Esophagus squamous epithelium (tissue), 4 donors: ENCODE results near the gene CNOT9.

Source experiments
- POLR2A ChIP-seq, 4 donors: fragments of 450-650 bp; IDR thresholded peaks; one replicate each; pipeline ENCODE4 v1.6.1; 2017; ENCODE audit warnings: antibody characterized with exemption in 4 of 4, mild to moderate bottlenecking in 4 of 4, moderate library complexity in 3 of 4
- TF ChIP-seq, protein P1 (sequence below), 6 experiments: fragments of 450-650 bp in 4 of 6; fragments of 200-600 bp in 2 of 6; sonication (generic) in 2 of 6; IDR thresholded peaks; one replicate each; pipeline ENCODE4 v1.5.1; 2016 to 2019; ENCODE audit warnings: antibody characterized with exemption in 6 of 6, mild to moderate bottlenecking in 4 of 6, moderate library complexity in 4 of 6

- TF ChIP-seq, protein P1, sequence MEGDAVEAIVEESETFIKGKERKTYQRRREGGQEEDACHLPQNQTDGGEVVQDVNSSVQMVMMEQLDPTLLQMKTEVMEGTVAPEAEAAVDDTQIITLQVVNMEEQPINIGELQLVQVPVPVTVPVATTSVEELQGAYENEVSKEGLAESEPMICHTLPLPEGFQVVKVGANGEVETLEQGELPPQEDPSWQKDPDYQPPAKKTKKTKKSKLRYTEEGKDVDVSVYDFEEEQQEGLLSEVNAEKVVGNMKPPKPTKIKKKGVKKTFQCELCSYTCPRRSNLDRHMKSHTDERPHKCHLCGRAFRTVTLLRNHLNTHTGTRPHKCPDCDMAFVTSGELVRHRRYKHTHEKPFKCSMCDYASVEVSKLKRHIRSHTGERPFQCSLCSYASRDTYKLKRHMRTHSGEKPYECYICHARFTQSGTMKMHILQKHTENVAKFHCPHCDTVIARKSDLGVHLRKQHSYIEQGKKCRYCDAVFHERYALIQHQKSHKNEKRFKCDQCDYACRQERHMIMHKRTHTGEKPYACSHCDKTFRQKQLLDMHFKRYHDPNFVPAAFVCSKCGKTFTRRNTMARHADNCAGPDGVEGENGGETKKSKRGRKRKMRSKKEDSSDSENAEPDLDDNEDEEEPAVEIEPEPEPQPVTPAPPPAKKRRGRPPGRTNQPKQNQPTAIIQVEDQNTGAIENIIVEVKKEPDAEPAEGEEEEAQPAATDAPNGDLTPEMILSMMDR (IDR thresholded peaks at IDR 0.05): no peak
- TF ChIP-seq POLR2A (IDR thresholded peaks at IDR 0.05): no peak
Observed at GRCh38 chr2:218631837-218632236, 63.2 kb downstream of the CNOT9 start.
